Measurements from ENCODE around the gene PPIP5K2.

GRCh38 chr5:103247118-103247517 lies 127.0 kb downstream of the PPIP5K2 start:
- TF ChIP-seq POLR2A (IDR thresholded peaks at IDR 0.05; ENCODE audit: extremely low read depth, insufficient read length) (no peak), CTCF (IDR thresholded peaks at IDR 0.05; ENCODE audit: low read depth, low read length) (no peak), MAX (IDR thresholded peaks at IDR 0.05; ENCODE audit: low read depth, low read length) (no peak), MYC (IDR thresholded peaks at IDR 0.05; ENCODE audit: low read depth, low read length) (no peak)
